ENCODE results near the gene LINS1. TPM values are rescaled to one million over a fixed set of nuclear protein-coding genes. Genes with fewer than 3 reads are reported as not detected.

Gene LINS1
- total and polyA plus RNA-seq, 2 of the 8 experiments (the other 6 are each of a cell fraction or from before 2014, with no cell fraction given), result 4.2 to 8.1 TPM

GRCh38 chr15:100566850-100567628, 34.9 kb downstream of the LINS1 start (continued):
- no peak for TF ChIP-seq CHD7 (IDR thresholded peaks at IDR 0.05; ENCODE audit: insufficient replicate concordance, low read length)
- no peak for TF ChIP-seq KDM5A (IDR thresholded peaks at IDR 0.05; ENCODE audit: low read length)
- TF ChIP-seq SIN3A (conservative IDR thresholded peaks at IDR 0.05 in 1 of 2, IDR thresholded peaks at IDR 0.05 in 1 of 2; ENCODE audit: low read depth in 1 of 2, low read length in 2 of 2), result no peak
- no peak for TF ChIP-seq TAF7 (optimal IDR thresholded peaks at IDR 0.05; ENCODE audit: borderline replicate concordance, low read depth, low read length)
- TF ChIP-seq RXRA (IDR thresholded peaks at IDR 0.05; ENCODE audit: insufficient read depth, low read depth, low read length), result no peak
- TF ChIP-seq SAP30 (IDR thresholded peaks at IDR 0.05; ENCODE audit: insufficient read depth, insufficient replicate concordance, low read length), result no peak

All from H1 (cell line).